Upper lobe of left lung (tissue), 4 donors: ENCODE results near the gene TMEM81.

ENCODE experiments used
- EP300 ChIP-seq, 4 donors: sonication (generic); formaldehyde crosslinking; IDR thresholded peaks; one replicate each; pipeline ENCODE4 v1.5.1; 2017; ENCODE audit warnings: antibody characterized with exemption in 4 of 4, control low read depth in 2 of 4
- POLR2A ChIP-seq, 4 donors: fragments of 450-650 bp; IDR thresholded peaks; one replicate each; pipeline ENCODE4 v1.5.1; 2016 to 2017; ENCODE audit warnings: antibody characterized with exemption in 4 of 4, mild to moderate bottlenecking in 2 of 4
- POLR2AphosphoS5 ChIP-seq, 2 donors: sonication (generic); formaldehyde crosslinking; IDR thresholded peaks; one replicate each; pipeline ENCODE4 v1.5.1; 2017; ENCODE audit warnings: antibody characterized with exemption in 2 of 2
- TF ChIP-seq, protein P1 (sequence below), 6 experiments: fragments of 450-650 bp in 4 of 6; fragments of 200-600 bp in 2 of 6; sonication (generic) in 2 of 6; IDR thresholded peaks; one replicate each; pipeline ENCODE4 v1.5.1; 2016 to 2019; ENCODE audit warnings: antibody characterized with exemption in 6 of 6

- TF ChIP-seq, protein P1, sequence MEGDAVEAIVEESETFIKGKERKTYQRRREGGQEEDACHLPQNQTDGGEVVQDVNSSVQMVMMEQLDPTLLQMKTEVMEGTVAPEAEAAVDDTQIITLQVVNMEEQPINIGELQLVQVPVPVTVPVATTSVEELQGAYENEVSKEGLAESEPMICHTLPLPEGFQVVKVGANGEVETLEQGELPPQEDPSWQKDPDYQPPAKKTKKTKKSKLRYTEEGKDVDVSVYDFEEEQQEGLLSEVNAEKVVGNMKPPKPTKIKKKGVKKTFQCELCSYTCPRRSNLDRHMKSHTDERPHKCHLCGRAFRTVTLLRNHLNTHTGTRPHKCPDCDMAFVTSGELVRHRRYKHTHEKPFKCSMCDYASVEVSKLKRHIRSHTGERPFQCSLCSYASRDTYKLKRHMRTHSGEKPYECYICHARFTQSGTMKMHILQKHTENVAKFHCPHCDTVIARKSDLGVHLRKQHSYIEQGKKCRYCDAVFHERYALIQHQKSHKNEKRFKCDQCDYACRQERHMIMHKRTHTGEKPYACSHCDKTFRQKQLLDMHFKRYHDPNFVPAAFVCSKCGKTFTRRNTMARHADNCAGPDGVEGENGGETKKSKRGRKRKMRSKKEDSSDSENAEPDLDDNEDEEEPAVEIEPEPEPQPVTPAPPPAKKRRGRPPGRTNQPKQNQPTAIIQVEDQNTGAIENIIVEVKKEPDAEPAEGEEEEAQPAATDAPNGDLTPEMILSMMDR (IDR thresholded peaks at IDR 0.05): no peak
- TF ChIP-seq POLR2A (IDR thresholded peaks at IDR 0.05): no peak
- TF ChIP-seq POLR2AphosphoS5 (IDR thresholded peaks at IDR 0.05): no peak
- no peak for TF ChIP-seq EP300 (IDR thresholded peaks at IDR 0.05)
Measured at GRCh38 chr1:205074513-205074912, 9.7 kb downstream of the TMEM81 start.
